ENCODE measurements around the gene CWC27.

The CWC27 gene

GRCh38 chr5:65035211-65036206 lies 266.8 kb downstream of the CWC27 start (continued):
- TF ChIP-seq ZBTB49 (tag by site-specific recombination; IDR thresholded peaks at IDR 0.05; ENCODE audit: low read depth): no peak
- TF ChIP-seq ZNF362 (tag by site-specific recombination; IDR thresholded peaks at IDR 0.05): 0 out of 2 replicates have a peak, but pooled peaks have one; percentile 41
- TF ChIP-seq ZNF514 (tag by site-specific recombination; IDR thresholded peaks at IDR 0.05): no peak
- peak; percentile 34; the same call in 1 of the 2 replicates for TF ChIP-seq ZSCAN5A (tag by site-specific recombination; IDR thresholded peaks at IDR 0.05)
- TF ChIP-seq ZSCAN4 (tag by site-specific recombination; IDR thresholded peaks at IDR 0.05): peak; percentile 47; the same call in 1 of the 2 replicates
- peak; percentile 78 for TF ChIP-seq SP3 (tag by site-specific recombination; IDR thresholded peaks at IDR 0.05)
- no peak for TF ChIP-seq ZNF529 (tag by site-specific recombination; IDR thresholded peaks at IDR 0.05; ENCODE audit: insufficient replicate concordance)
- TF ChIP-seq ZNF488 (tag by site-specific recombination; IDR thresholded peaks at IDR 0.05): no peak
- peak; percentile 26; the same call in 1 of the 2 replicates for TF ChIP-seq ZNF513 (tag by site-specific recombination; IDR thresholded peaks at IDR 0.05)
- peak; percentile 44; the same call in 1 of the 2 replicates for TF ChIP-seq PBX3 (CRISPR knock-in tag; IDR thresholded peaks at IDR 0.05)
- TF ChIP-seq ZNF175 (tag by site-specific recombination; IDR thresholded peaks at IDR 0.05): no peak
- peak; percentile 78 for TF ChIP-seq EGR2 (tag by site-specific recombination; IDR thresholded peaks at IDR 0.05; ENCODE audit: low read depth)
- TF ChIP-seq ZNF394 (tag by site-specific recombination; IDR thresholded peaks at IDR 0.05; ENCODE audit: borderline replicate concordance): peak; percentile 94
- no peak for TF ChIP-seq ZNF132 (tag by site-specific recombination; IDR thresholded peaks at IDR 0.05; ENCODE audit: borderline replicate concordance)
- peak; percentile 71; the same call in 1 of the 2 replicates for TF ChIP-seq BCL11B (tag by site-specific recombination; IDR thresholded peaks at IDR 0.05; ENCODE audit: low read depth)
- TF ChIP-seq ZEB2 (tag by site-specific recombination; IDR thresholded peaks at IDR 0.05): peak; percentile 99
- peak; percentile 33; the same call in 1 of the 2 replicates for TF ChIP-seq YY1 (tag by site-specific recombination; IDR thresholded peaks at IDR 0.05)
- peak; percentile 76 for TF ChIP-seq BCL6B (tag by site-specific recombination; IDR thresholded peaks at IDR 0.05)
- TF ChIP-seq ZNF324 (tag by site-specific recombination; IDR thresholded peaks at IDR 0.05): peak; percentile 95
- TF ChIP-seq ZNF549 (tag by site-specific recombination; IDR thresholded peaks at IDR 0.05): no peak
- peak; percentile 95 for TF ChIP-seq ZNF660 (tag by site-specific recombination; IDR thresholded peaks at IDR 0.05)
- no peak for TF ChIP-seq ZNF473 (tag by site-specific recombination; IDR thresholded peaks at IDR 0.05)
- no peak for TF ChIP-seq ZNF792 (tag by site-specific recombination; IDR thresholded peaks at IDR 0.05)
